PC-9 (cell line): ENCODE data around the gene CHAC2. TPM values are rescaled to one million over a fixed set of nuclear protein-coding genes. Genes with fewer than 3 reads are reported as not detected.
A peak's percentile ranks its signal among the peaks of the same experiment; 100 is the strongest.

Experiments
- BruUV-seq: library from RNA; stranded (reverse); fragments of 400-500 nt; replicated peaks from 2 replicates; lab custom pipeline; 2021; lab: Mats Ljungman, UMichigan
- CTCF ChIA-PET: fragments of 300-600 bp; sonication (Branson Sonifier 250); formaldehyde crosslinking; loops from one replicate; lab custom pipeline; 2022; ENCODE audit warnings: antibody characterized with exemption; lab: Charles Lee
- POLR2A ChIA-PET: fragments of 300-600 bp; sonication (Branson Sonifier 250); formaldehyde crosslinking; loops from one replicate; lab custom pipeline; 2022; ENCODE audit warnings: antibody characterized with exemption; ENCODE audit not compliant: unreplicated experiment; lab: Charles Lee
- DNase-seq, 2 experiments: peaks; one replicate each; pipeline versions ENCODE4 v3.0.0 to v3.0.0-alpha.2; 2015 to 2022; ENCODE audit warnings: mixed read lengths in 1 of 2
- H2AFZ ChIP-seq: fragments of 200-600 bp; sonication (generic); 2 replicates; pipeline ENCODE4 v1.8.1; 2017; ENCODE audit warnings: antibody characterized with exemption
- H3F3A ChIP-seq: fragments of 200-600 bp; sonication (generic); 2 replicates; pipeline ENCODE4 v1.8.1; 2017; ENCODE audit warnings: antibody characterized with exemption, mild to moderate bottlenecking, low read depth; ENCODE audit not compliant: insufficient read depth
- H3K27ac ChIP-seq: fragments of 200-600 bp; sonication (generic); 2 replicates; pipeline ENCODE4 v1.6.1; 2016; ENCODE audit warnings: mixed run types
- H3K27me3 ChIP-seq: fragments of 200-600 bp; sonication (generic); 2 replicates; pipeline ENCODE4 v1.6.1; 2016; ENCODE audit warnings: low read depth, mixed run types; ENCODE audit not compliant: insufficient read depth
- H3K36me3 ChIP-seq: fragments of 200-600 bp; sonication (generic); 2 replicates; pipeline ENCODE4 v1.6.1; 2016; ENCODE audit warnings: low read depth, mixed run types
- H3K4me1 ChIP-seq: fragments of 200-600 bp; sonication (generic); replicated peaks from 2 replicates; pipeline ENCODE4 v1.6.1; 2016; ENCODE audit warnings: mixed run types; ENCODE audit not compliant: insufficient read depth
- H3K4me2 ChIP-seq: fragments of 200-600 bp; sonication (generic); 2 replicates; pipeline ENCODE4 v1.6.1; 2017; ENCODE audit warnings: mixed run types
- H3K4me3 ChIP-seq: fragments of 200-600 bp; sonication (generic); 2 replicates; pipeline ENCODE4 v1.6.1; 2016; ENCODE audit warnings: mixed run types
- H3K79me2 ChIP-seq: fragments of 200-600 bp; sonication (generic); 2 replicates; pipeline ENCODE4 v1.6.1; 2017; ENCODE audit warnings: low read depth, mixed run types
- H3K9me2 ChIP-seq: fragments of 200-600 bp; sonication (generic); 2 replicates; pipeline ENCODE4 v1.8.1; 2017; ENCODE audit warnings: mild to moderate bottlenecking; ENCODE audit not compliant: insufficient read depth
- H3K9me3 ChIP-seq: fragments of 200-600 bp; sonication (generic); 2 replicates; pipeline ENCODE4 v1.8.1; 2016; ENCODE audit warnings: low read depth; ENCODE audit not compliant: insufficient read depth
- H4K20me1 ChIP-seq: fragments of 200-600 bp; sonication (generic); 2 replicates; pipeline ENCODE4 v1.8.1; 2017; ENCODE audit not compliant: insufficient read depth
- CTCF ChIP-seq: fragments of 200-600 bp; sonication (generic); conservative IDR thresholded peaks from 2 replicates; pipeline ENCODE4 v1.6.1; 2017; ENCODE audit warnings: mixed run types, antibody characterized with exemption, mild to moderate bottlenecking, moderate library complexity
- EZH2 ChIP-seq: fragments of 200-600 bp; sonication (generic); IDR thresholded peaks from 2 replicates; pipeline ENCODE4 v1.8.0; 2017; ENCODE audit warnings: antibody characterized with exemption, low read depth
- intact Hi-C: fragments of 100-400 bp; cut with micrococcal nuclease; formaldehyde crosslinking; loops from one replicate; pipeline ENCODE4 v1.10.0; 2022; ENCODE audit not compliant: unreplicated experiment
- total RNA-seq: library from RNA; stranded (reverse); gene quantifications from 2 replicates; pipeline ENCODE4 v1.2.3, GENCODE V29; 2021

CHAC2 gene
- total RNA-seq, 1 experiment from 2014 or later = 5.0 TPM

- no peaks in the 10 kb centered on the region for H3K27me3 ChIP-seq
- no TSS peak for BruUV-seq
- no peaks in the 10 kb centered on the region for H3K4me1 ChIP-seq
- TF ChIP-seq CTCF (no peak), EZH2 (no peak)
- no peaks in the 10 kb centered on the region for H3F3A ChIP-seq
- no peaks in the 10 kb centered on the region for H3K9me2 ChIP-seq
- no peaks in the 10 kb centered on the region for H4K20me1 ChIP-seq
- no peak overlapping the region for H3K27ac ChIP-seq
- no peaks in the 10 kb centered on the region for H3K79me2 ChIP-seq
- ChIA-PET POLR2A (no interaction called here), CTCF (no interaction called here)
- peaks cover 5% of the 10 kb centered on the region for H3K36me3 ChIP-seq
- no peak overlapping the region for H2AFZ ChIP-seq
- H3K4me2 ChIP-seq = no peak overlapping the region
- DNase-seq = no peak
- H3K4me3 ChIP-seq = no peak overlapping the region
- no peaks in the 10 kb centered on the region for H3K9me3 ChIP-seq
- intact Hi-C loops = no loop called here
Observed at GRCh38 chr2:53737091-53737490, 30.5 kb upstream of the CHAC2 start.

- intact Hi-C loops = no loop called here
- no peaks in the 10 kb centered on the region for H3K9me3 ChIP-seq
- no peak overlapping the region for H2AFZ ChIP-seq
- POLR2A ChIA-PET = no interaction called here
- no peaks in the 10 kb centered on the region for H3F3A ChIP-seq
- no peak overlapping the region for H3K4me3 ChIP-seq
- H3K27ac ChIP-seq = no peak overlapping the region
- H3K27me3 ChIP-seq = no peaks in the 10 kb centered on the region
- BruUV-seq = no TSS peak
- no peak for TF ChIP-seq EZH2
- TF ChIP-seq CTCF = no peak
- no peaks in the 10 kb centered on the region for H3K9me2 ChIP-seq
- no peaks in the 10 kb centered on the region for H3K4me1 ChIP-seq
- H3K79me2 ChIP-seq = no peaks in the 10 kb centered on the region
- H3K36me3 ChIP-seq = no peaks in the 10 kb centered on the region; the same call in none of the 2 replicates
- no peaks in the 10 kb centered on the region for H4K20me1 ChIP-seq
- DNase-seq = no peak
- H3K4me2 ChIP-seq = no peak overlapping the region
- CTCF ChIA-PET = no interaction called here
Observed at GRCh38 chr2:53739032-53739431, 28.6 kb upstream of the CHAC2 start.

- intact Hi-C loops = loop anchor here (5.0 to 10.0 kb wide), 2 partner anchors 535 to 1323 kb away; no protein-coding TSS in a partner anchor
- DNase-seq = peak in 1 of 2 experiments; percentile 46
Observed at GRCh38 chr2:53740170-53740569, 27.4 kb upstream of the CHAC2 start.

More at GRCh38 chr2:53740170-53740569, 27.4 kb upstream of the CHAC2 start:
- ChIA-PET CTCF (no interaction called here), POLR2A (no interaction called here)
- Histone ChIP-seq H3K36me3 (no peaks in the 10 kb centered on the region; the same call in none of the 2 replicates), H3F3A (no peaks in the 10 kb centered on the region; the same call in 1 of the 2 replicates), H3K79me2 (no peaks in the 10 kb centered on the region), H3K4me3 (no peak overlapping the region), H3K27me3 (no peaks in the 10 kb centered on the region), H4K20me1 (no peaks in the 10 kb centered on the region), H3K9me2 (no peaks in the 10 kb centered on the region), H3K4me1 (no peaks in the 10 kb centered on the region), H3K4me2 (no peak overlapping the region), H2AFZ (no peak overlapping the region), H3K27ac (no peak overlapping the region), H3K9me3 (no peaks in the 10 kb centered on the region)
- BruUV-seq = no TSS peak
- TF ChIP-seq EZH2 = no peak
- TF ChIP-seq CTCF = peak; percentile 75
